ENCODE data around the gene TBX10. TPM values are rescaled to one million over a fixed set of nuclear protein-coding genes. Genes with fewer than 3 reads are reported as not detected.

The TBX10 gene
- total RNA-seq, 2 experiments from 2014 or later, result 2.4 to 5.3 TPM

DNA sequence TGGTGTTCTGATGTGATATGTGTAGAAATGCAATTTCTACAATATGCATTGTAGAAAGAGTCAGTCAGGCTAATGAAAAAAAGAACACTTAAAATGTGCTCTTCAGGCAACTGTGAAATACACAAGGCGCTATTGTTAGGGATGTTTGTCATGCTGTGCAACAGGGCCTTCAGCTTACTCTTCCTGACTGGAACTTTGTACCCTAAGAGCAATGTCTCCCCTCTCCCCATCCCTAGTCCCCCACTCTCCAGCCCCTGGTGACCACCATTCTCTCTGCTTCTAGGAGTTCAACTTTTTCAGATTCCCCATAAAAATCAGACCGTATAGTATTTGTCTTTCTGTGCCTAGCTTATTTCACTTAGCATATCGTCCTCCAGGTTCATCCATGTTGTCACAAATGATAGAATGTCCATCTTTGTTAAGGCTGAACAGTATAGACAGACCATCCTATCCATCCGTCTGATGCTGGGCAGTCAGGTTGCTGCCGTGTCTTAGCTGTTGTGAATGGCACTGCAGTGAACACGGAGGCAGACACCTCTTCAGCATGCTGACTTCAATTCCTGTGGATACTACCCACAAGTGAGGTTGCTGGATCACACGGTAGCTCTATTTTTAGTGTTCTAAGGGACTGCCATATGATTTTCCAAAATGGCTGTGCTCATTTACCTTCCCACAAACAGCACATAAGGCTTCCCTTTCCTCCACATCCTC lies 22.2 kb downstream of the TBX10 start:
- TF ChIP-seq, protein P1, sequence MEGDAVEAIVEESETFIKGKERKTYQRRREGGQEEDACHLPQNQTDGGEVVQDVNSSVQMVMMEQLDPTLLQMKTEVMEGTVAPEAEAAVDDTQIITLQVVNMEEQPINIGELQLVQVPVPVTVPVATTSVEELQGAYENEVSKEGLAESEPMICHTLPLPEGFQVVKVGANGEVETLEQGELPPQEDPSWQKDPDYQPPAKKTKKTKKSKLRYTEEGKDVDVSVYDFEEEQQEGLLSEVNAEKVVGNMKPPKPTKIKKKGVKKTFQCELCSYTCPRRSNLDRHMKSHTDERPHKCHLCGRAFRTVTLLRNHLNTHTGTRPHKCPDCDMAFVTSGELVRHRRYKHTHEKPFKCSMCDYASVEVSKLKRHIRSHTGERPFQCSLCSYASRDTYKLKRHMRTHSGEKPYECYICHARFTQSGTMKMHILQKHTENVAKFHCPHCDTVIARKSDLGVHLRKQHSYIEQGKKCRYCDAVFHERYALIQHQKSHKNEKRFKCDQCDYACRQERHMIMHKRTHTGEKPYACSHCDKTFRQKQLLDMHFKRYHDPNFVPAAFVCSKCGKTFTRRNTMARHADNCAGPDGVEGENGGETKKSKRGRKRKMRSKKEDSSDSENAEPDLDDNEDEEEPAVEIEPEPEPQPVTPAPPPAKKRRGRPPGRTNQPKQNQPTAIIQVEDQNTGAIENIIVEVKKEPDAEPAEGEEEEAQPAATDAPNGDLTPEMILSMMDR (conservative IDR thresholded peaks at IDR 0.05; ENCODE audit: low read length), result no peak
- no peak for TF ChIP-seq EZH2phosphoT487 (IDR thresholded peaks at IDR 0.05; ENCODE audit: borderline replicate concordance, low read depth, low read length)
- H3K79me2 ChIP-seq (ENCODE audit: insufficient read depth, low read depth, low read length), result no peaks in the 10 kb centered on the region
- intact Hi-C loops (cut with micrococcal nuclease; ENCODE audit: unreplicated experiment), result no loop called here
- H3K9me2 ChIP-seq (ENCODE audit: insufficient read depth, low read length), result no peaks in the 10 kb centered on the region
- H4K20me1 ChIP-seq (ENCODE audit: insufficient read depth, low read length), result no peaks in the 10 kb centered on the region
- H2AFZ ChIP-seq (ENCODE audit: low read length), result no peak overlapping the region
- H3K4me1 ChIP-seq (ENCODE audit: insufficient read depth, low read length, poor library complexity, severe bottlenecking), result peaks cover 34% of the 10 kb centered on the region
- no peak overlapping the region for H3K4me3 ChIP-seq (ENCODE audit: low read depth, low read length, poor library complexity, severe bottlenecking)
- CTCF ChIA-PET (ENCODE audit: unreplicated experiment), result no interaction called here
- DNase-seq (ENCODE audit: low spot score), result no peak
- no TSS peak for BruUV-seq (replicated peaks)
- no peak overlapping the region for H3K27ac ChIP-seq (ENCODE audit: low read depth, low read length, poor library complexity, severe bottlenecking)
- POLR2A ChIA-PET, result interaction anchor here (1.2 kb wide), 1 partner anchor 9 kb away, joined by 3 read pairs; no protein-coding TSS in a partner anchor
- H3K9me3 ChIP-seq (ENCODE audit: low read length), result no peaks in the 10 kb centered on the region
- H3K36me3 ChIP-seq (ENCODE audit: insufficient read depth, low read length), result peaks cover 13% of the 10 kb centered on the region
- H3K4me2 ChIP-seq (ENCODE audit: low read length), result no peak overlapping the region

DNA sequence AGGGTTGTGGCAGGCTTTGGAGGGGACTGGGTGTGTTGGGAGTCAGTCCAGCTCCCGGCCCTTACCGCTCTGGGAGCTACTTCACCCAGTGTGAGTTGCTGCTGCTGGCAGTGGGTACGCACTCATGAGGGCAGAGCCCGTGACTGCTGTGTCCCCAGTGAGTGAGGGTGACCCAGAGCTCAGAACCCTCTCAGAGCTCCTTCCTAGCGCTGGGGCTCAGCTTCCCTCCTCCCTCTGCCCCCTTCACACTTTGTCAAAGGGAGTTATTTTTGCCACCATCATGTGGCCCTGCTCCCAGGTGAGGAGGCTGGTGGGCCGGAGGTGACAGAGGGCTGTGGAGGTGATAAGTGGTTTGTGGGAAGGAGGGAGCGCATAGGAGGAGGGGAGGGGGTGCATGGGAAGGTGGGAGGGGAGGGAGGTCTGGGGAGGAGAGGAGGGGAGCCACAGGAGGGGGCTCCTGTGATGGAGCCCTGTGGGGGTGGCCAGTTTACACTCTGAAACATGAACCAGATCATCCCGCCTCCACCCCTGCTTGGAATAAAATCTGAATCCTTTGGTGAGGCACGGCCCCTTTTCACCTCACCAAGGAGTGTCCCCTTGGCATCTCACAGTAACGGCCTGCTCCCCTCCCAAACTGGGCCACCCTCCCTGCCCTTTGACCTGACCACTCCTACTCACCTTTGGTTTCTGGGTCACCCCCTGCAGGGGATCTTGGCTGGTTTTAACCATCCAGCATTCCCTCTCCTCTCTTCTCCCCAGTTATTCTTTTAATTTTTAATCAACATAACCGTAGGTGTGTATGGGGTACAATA lies 22.9 kb downstream of the TBX10 start:
- Histone ChIP-seq H3K9me2 (ENCODE audit: insufficient read depth, low read length) (no peaks in the 10 kb centered on the region), H3K4me1 (ENCODE audit: insufficient read depth, low read length, poor library complexity, severe bottlenecking) (peaks cover 34% of the 10 kb centered on the region), H3K79me2 (ENCODE audit: insufficient read depth, low read depth, low read length) (no peaks in the 10 kb centered on the region), H3K36me3 (ENCODE audit: insufficient read depth, low read length) (peaks cover 20% of the 10 kb centered on the region), H2AFZ (ENCODE audit: low read length) (no peak overlapping the region), H3K27ac (ENCODE audit: low read depth, low read length, poor library complexity, severe bottlenecking) (no peak overlapping the region), H3K4me3 (ENCODE audit: low read depth, low read length, poor library complexity, severe bottlenecking) (no peak overlapping the region), H3K9me3 (ENCODE audit: low read length) (no peaks in the 10 kb centered on the region), H3K4me2 (ENCODE audit: low read length) (no peak overlapping the region), H4K20me1 (ENCODE audit: insufficient read depth, low read length) (no peaks in the 10 kb centered on the region)
- no TSS peak for BruUV-seq (replicated peaks)
- TF ChIP-seq EZH2phosphoT487 (IDR thresholded peaks at IDR 0.05; ENCODE audit: borderline replicate concordance, low read depth, low read length), result no peak
- TF ChIP-seq, protein P1 (conservative IDR thresholded peaks at IDR 0.05; ENCODE audit: low read length), result no peak
- intact Hi-C loops (cut with micrococcal nuclease; ENCODE audit: unreplicated experiment), result no loop called here
- POLR2A ChIA-PET, result interaction anchor here (0.6 to 1.2 kb wide), 2 partner anchors 8 to 755 kb away, joined by 3 read pairs; no protein-coding TSS in a partner anchor
- no peak for DNase-seq (ENCODE audit: low spot score)
- CTCF ChIA-PET (ENCODE audit: unreplicated experiment), result interaction anchor here (1.1 kb wide), 1 partner anchor 37 kb away, joined by 3 read pairs; no protein-coding TSS in a partner anchor

Measured in OCI-LY7 (cell line).